PFSK-1 (cell line): ENCODE data around the gene SLC38A6.

ENCODE experiments used
- POLR2AphosphoS5 ChIP-seq: IDR thresholded peaks from 2 replicates; pipeline ENCODE4 v1.6.1; 2012; ENCODE audit warnings: low read depth, mild to moderate bottlenecking, control low read depth, low read length, moderate library complexity
- REST ChIP-seq, 2 experiments: IDR thresholded peaks; 2 replicates each; pipeline versions ENCODE4 v1.6.1 to v1.8.0; 2011 to 2012; ENCODE audit warnings: low read depth in 2 of 2, low read length in 2 of 2, control low read depth in 1 of 2, inconsistent platforms in 1 of 2, mild to moderate bottlenecking in 1 of 2, moderate library complexity in 1 of 2; ENCODE audit not compliant: insufficient read depth in 1 of 2
- SIN3A ChIP-seq: IDR thresholded peaks from 2 replicates; pipeline ENCODE4 v1.6.1; 2012; ENCODE audit warnings: mild to moderate bottlenecking, low read length, moderate library complexity, borderline replicate concordance; ENCODE audit not compliant: insufficient read depth
- TAF1 ChIP-seq: IDR thresholded peaks from 2 replicates; pipeline ENCODE4 v1.6.1; 2012; ENCODE audit warnings: low read length, control low read depth, borderline replicate concordance; ENCODE audit not compliant: insufficient read depth

GRCh38 chr14:61048640-61049039 lies 67.6 kb downstream of the SLC38A6 start:
- TF ChIP-seq SIN3A, result no peak
- no peak for TF ChIP-seq POLR2AphosphoS5
- TF ChIP-seq TAF1, result no peak
- no peak for TF ChIP-seq REST (IDR thresholded peaks at IDR 0.05; ENCODE audit: insufficient read depth in 1 of 2, low read depth in 2 of 2, low read length in 2 of 2)
